ENCODE results near the gene KCNK13.
"Not testable (repeated sequence)": the region's sequence is repeated elsewhere in the genome, so short reads cannot be mapped to it uniquely, and the experiment has no call there.

Gene KCNK13

DNA sequence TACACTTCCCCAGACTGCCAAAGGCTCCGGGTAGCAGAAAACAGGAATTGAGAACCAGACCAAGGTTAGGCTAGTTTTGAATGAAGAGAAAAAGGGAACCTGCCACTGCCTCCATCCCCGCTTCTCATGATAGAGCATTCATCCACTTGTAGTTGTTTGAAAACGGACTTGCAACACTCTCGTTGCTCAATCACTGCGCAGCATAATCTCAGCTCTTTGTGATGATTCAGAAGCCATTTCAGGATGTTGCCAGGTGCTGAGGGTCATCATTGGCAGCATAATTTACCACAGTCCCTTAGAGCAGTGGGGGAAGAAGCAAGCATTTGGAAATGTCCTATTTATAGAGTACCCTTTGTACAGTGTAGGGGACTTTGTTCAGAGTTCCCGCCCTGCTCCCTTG is 25.6 kb downstream of the KCNK13 start:
- TF ChIP-seq, protein P1, sequence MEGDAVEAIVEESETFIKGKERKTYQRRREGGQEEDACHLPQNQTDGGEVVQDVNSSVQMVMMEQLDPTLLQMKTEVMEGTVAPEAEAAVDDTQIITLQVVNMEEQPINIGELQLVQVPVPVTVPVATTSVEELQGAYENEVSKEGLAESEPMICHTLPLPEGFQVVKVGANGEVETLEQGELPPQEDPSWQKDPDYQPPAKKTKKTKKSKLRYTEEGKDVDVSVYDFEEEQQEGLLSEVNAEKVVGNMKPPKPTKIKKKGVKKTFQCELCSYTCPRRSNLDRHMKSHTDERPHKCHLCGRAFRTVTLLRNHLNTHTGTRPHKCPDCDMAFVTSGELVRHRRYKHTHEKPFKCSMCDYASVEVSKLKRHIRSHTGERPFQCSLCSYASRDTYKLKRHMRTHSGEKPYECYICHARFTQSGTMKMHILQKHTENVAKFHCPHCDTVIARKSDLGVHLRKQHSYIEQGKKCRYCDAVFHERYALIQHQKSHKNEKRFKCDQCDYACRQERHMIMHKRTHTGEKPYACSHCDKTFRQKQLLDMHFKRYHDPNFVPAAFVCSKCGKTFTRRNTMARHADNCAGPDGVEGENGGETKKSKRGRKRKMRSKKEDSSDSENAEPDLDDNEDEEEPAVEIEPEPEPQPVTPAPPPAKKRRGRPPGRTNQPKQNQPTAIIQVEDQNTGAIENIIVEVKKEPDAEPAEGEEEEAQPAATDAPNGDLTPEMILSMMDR (IDR thresholded peaks at IDR 0.05; ENCODE audit: low read depth, low read length, poor library complexity, severe bottlenecking): no peak
- no peak for TF ChIP-seq EZH2phosphoT487 (IDR thresholded peaks at IDR 0.05; ENCODE audit: borderline replicate concordance, low read length)
- Histone ChIP-seq H3K79me2 (ENCODE audit: control insufficient read depth, low read length) (no peaks in the 10 kb centered on the region), H3K4me2 (ENCODE audit: low read length) (no peak overlapping the region), H3F3A (ENCODE audit: control insufficient read depth, insufficient read depth) (no peaks in the 10 kb centered on the region), H3K27me3 (ENCODE audit: control insufficient read depth, low read length) (no peaks in the 10 kb centered on the region; the same call in 1 of the 2 replicates), H3K36me3 (ENCODE audit: control insufficient read depth, low read length) (no peaks in the 10 kb centered on the region), H3K4me1 (ENCODE audit: control insufficient read depth, low read length) (no peaks in the 10 kb centered on the region), H3K27ac (ENCODE audit: low read depth, low read length) (no peak overlapping the region), H3K4me3 (ENCODE audit: low read length) (no peak overlapping the region), H4K20me1 (ENCODE audit: control insufficient read depth, insufficient read depth, low read depth, low read length) (no peaks in the 10 kb centered on the region), H3K9me2 (replicated peaks; ENCODE audit: control insufficient read depth, low read length) (no peaks in the 10 kb centered on the region), H3K9me3 (ENCODE audit: control insufficient read depth, insufficient read depth, low read length) (no peaks in the 10 kb centered on the region)

DNA sequence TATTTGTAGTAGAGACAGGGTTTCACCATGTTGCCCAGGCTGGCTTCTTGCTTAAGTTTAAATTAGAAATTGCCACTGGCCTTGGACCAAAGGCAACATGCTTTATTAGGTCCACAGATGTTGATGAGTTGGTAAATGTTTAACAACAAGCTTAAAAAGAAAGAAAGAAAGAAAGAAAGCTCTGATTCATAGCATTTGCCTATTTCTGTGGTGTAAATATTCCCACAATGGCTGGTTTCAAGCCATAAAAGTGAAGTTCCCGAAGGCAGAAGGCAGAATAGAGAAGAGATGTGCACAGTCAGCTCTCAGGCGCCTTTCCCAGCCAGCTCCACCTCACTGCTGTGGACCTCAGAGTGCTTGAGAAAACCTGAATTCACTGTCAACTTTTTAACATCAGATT is 26.4 kb downstream of the KCNK13 start:
- TF ChIP-seq, protein P1 (IDR thresholded peaks at IDR 0.05; ENCODE audit: low read depth, low read length, poor library complexity, severe bottlenecking): no peak
- TF ChIP-seq EZH2phosphoT487 (IDR thresholded peaks at IDR 0.05; ENCODE audit: borderline replicate concordance, low read length): no peak
- Histone ChIP-seq H3K27me3 (ENCODE audit: control insufficient read depth, low read length) (no peaks in the 10 kb centered on the region; the same call in 1 of the 2 replicates), H3K36me3 (ENCODE audit: control insufficient read depth, low read length) (no peaks in the 10 kb centered on the region), H3K4me1 (ENCODE audit: control insufficient read depth, low read length) (no peaks in the 10 kb centered on the region), H4K20me1 (ENCODE audit: control insufficient read depth, insufficient read depth, low read depth, low read length) (no peaks in the 10 kb centered on the region), H3K9me3 (ENCODE audit: control insufficient read depth, insufficient read depth, low read length) (no peaks in the 10 kb centered on the region), H3K4me2 (ENCODE audit: low read length) (no peak overlapping the region), H3F3A (ENCODE audit: control insufficient read depth, insufficient read depth) (no peaks in the 10 kb centered on the region), H3K9me2 (replicated peaks; ENCODE audit: control insufficient read depth, low read length) (no peaks in the 10 kb centered on the region), H3K4me3 (ENCODE audit: low read length) (no peak overlapping the region), H3K27ac (ENCODE audit: low read depth, low read length) (no peak overlapping the region), H3K79me2 (ENCODE audit: control insufficient read depth, low read length) (no peaks in the 10 kb centered on the region)

DNA sequence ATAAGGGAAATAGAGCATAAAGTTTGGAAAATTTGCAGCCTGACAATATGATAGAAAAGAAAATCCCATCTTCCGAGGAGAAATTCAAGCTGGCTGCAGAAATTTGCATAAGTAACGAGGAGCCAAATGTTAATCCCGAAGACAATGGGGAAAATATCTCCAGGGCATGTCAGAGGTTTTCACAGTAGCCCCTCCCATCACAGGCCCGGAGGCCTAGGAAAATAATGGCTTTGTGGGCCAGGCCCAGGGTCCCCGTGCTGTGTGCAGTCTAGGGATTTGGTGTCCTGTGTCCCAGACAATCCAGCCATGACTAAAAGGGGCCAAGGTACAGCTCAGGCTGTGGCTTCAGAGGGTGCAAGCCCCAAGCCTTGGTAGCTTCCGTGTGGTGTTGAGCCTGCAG is 27.7 kb downstream of the KCNK13 start:
- not testable (repeated sequence) for H3K4me2 ChIP-seq (ENCODE audit: low read length); H3K36me3 ChIP-seq (ENCODE audit: control insufficient read depth, low read length); H3K4me3 ChIP-seq (ENCODE audit: low read length); H3K27me3 ChIP-seq (ENCODE audit: control insufficient read depth, low read length); H3K9me3 ChIP-seq (ENCODE audit: control insufficient read depth, insufficient read depth, low read length); H4K20me1 ChIP-seq (ENCODE audit: control insufficient read depth, insufficient read depth, low read depth, low read length); H3K79me2 ChIP-seq (ENCODE audit: control insufficient read depth, low read length); H3K9me2 ChIP-seq (replicated peaks; ENCODE audit: control insufficient read depth, low read length); H3F3A ChIP-seq (ENCODE audit: control insufficient read depth, insufficient read depth); H3K27ac ChIP-seq (ENCODE audit: low read depth, low read length); H3K4me1 ChIP-seq (ENCODE audit: control insufficient read depth, low read length)

- no peaks in the 10 kb centered on the region for H4K20me1 ChIP-seq (ENCODE audit: control insufficient read depth, insufficient read depth, low read depth, low read length)
- no peaks in the 10 kb centered on the region; the same call in 1 of the 2 replicates for H3K27me3 ChIP-seq (ENCODE audit: control insufficient read depth, low read length)
- no peaks in the 10 kb centered on the region for H3K4me1 ChIP-seq (ENCODE audit: control insufficient read depth, low read length)
- TF ChIP-seq, protein P1 (IDR thresholded peaks at IDR 0.05; ENCODE audit: low read depth, low read length, poor library complexity, severe bottlenecking): no peak
- no peak for TF ChIP-seq EZH2phosphoT487 (IDR thresholded peaks at IDR 0.05; ENCODE audit: borderline replicate concordance, low read length)
- no peak overlapping the region for H3K27ac ChIP-seq (ENCODE audit: low read depth, low read length)
- H3K9me2 ChIP-seq (replicated peaks; ENCODE audit: control insufficient read depth, low read length): no peaks in the 10 kb centered on the region
- no peak overlapping the region for H3K4me3 ChIP-seq (ENCODE audit: low read length)
- H3K4me2 ChIP-seq (ENCODE audit: low read length): no peak overlapping the region
- H3K9me3 ChIP-seq (ENCODE audit: control insufficient read depth, insufficient read depth, low read length): no peaks in the 10 kb centered on the region
- H3F3A ChIP-seq (ENCODE audit: control insufficient read depth, insufficient read depth): no peaks in the 10 kb centered on the region
- no peaks in the 10 kb centered on the region for H3K36me3 ChIP-seq (ENCODE audit: control insufficient read depth, low read length)
- H3K79me2 ChIP-seq (ENCODE audit: control insufficient read depth, low read length): no peaks in the 10 kb centered on the region
Observed at GRCh38 chr14:90091393-90091792, 29.6 kb downstream of the KCNK13 start.
